ENCODE data around the gene MARVELD3.

The MARVELD3 gene

DNA sequence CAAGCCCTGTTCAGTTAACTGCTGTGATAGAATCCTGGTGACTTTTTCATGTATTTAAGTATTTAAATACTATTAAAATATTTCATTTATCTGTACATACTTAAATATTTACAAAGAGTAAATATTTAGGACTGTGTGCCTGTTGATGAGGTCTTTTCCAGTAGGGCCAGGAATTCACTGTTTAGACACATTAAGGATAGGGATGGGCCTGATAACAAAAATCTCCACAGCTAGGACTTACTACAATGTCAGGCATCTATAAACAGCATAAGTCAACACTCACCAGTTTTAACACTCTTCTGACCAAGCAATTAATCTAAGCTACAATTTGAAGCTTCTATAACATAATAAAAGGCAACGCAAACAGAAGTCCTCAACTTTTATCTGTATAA, 47.6 kb downstream of the MARVELD3 start:
- H3K27me3 ChIP-seq (ENCODE audit: insufficient read depth, low read length), result no peaks in the 10 kb centered on the region
- H3K9ac ChIP-seq (ENCODE audit: low read length), result no peak overlapping the region
- no CpG with 5 or more reads among the region's 1 CpG for WGBS (ENCODE audit: extremely low coverage, insufficient coverage, insufficient read length)
- H4K12ac ChIP-seq (ENCODE audit: low read depth, low read length), result no peak overlapping the region
- H4K8ac ChIP-seq (ENCODE audit: low read depth, low read length), result no peak overlapping the region
- no peak overlapping the region for H2BK12ac ChIP-seq (ENCODE audit: low read length)
- no peaks in the 10 kb centered on the region for H3K4me1 ChIP-seq (ENCODE audit: control insufficient read depth in 1 of 2, insufficient read depth in 2 of 2, low read length in 2 of 2)
- H3K4ac ChIP-seq (ENCODE audit: low read depth, low read length), result no peak overlapping the region
- no peak overlapping the region for H3K27ac ChIP-seq (ENCODE audit: low read depth, low read length)
- no peak overlapping the region for H2BK120ac ChIP-seq (ENCODE audit: insufficient read depth, low read length, poor library complexity)
- no peaks in the 10 kb centered on the region for H3K9me3 ChIP-seq (ENCODE audit: insufficient read depth, low read depth, low read length)
- H3K79me1 ChIP-seq (ENCODE audit: low read length), result no peaks in the 10 kb centered on the region
- no peak overlapping the region for H3K18ac ChIP-seq (ENCODE audit: low read length)
- no peak overlapping the region for H2AK5ac ChIP-seq (ENCODE audit: low read length)
- H3K4me3 ChIP-seq (ENCODE audit: low read depth, low read length), result no peak overlapping the region
- peaks cover 10 to 12% of the 10 kb centered on the region in 2 experiments for H3K36me3 ChIP-seq (ENCODE audit: control insufficient read depth in 1 of 2, insufficient read depth in 2 of 2, low read length in 2 of 2)
- H3K23ac ChIP-seq (ENCODE audit: low read length), result no peak overlapping the region
- H3K14ac ChIP-seq (ENCODE audit: low read length), result no peak overlapping the region
- no peak overlapping the region for H2BK5ac ChIP-seq (ENCODE audit: low read depth, low read length, poor library complexity)
- no peak overlapping the region for H2AFZ ChIP-seq (ENCODE audit: insufficient read depth, low read length, poor library complexity)
- DNase-seq, result no peak
- H3K79me2 ChIP-seq (ENCODE audit: control insufficient read depth, insufficient read depth, low read length, poor library complexity), result no peaks in the 10 kb centered on the region
- H4K91ac ChIP-seq (ENCODE audit: low read depth, low read length), result no peak overlapping the region
- no peak overlapping the region for H3K4me2 ChIP-seq (ENCODE audit: low read length)

DNA sequence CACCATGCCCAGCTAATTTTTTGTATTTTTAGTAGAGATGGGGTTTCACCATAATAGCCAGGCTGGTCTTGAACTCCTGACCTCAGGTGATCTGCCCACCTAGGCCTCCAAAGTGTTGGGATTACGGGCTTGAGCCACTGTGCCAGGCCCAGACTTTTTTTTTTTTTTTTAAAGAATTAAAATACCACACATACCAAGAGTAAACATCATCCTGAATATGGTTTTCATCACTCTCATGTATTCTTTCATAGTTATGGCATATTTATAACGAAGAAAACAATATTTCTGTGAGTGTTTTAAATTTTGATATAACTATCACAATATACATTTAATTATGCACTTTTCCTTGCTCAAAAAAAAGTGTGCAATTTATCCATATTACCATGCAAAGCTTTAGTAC, 48.2 kb downstream of the MARVELD3 start:
- H3K14ac ChIP-seq (ENCODE audit: low read length), result no peak overlapping the region
- H3K4me2 ChIP-seq (ENCODE audit: low read length), result no peak overlapping the region
- no CpG with 5 or more reads among the region's 2 CpGs for WGBS (ENCODE audit: extremely low coverage, insufficient coverage, insufficient read length)
- no peak overlapping the region for H2AFZ ChIP-seq (ENCODE audit: insufficient read depth, low read length, poor library complexity)
- H2BK120ac ChIP-seq (ENCODE audit: insufficient read depth, low read length, poor library complexity), result no peak overlapping the region
- H2AK5ac ChIP-seq (ENCODE audit: low read length), result no peak overlapping the region
- H3K23ac ChIP-seq (ENCODE audit: low read length), result no peak overlapping the region
- H3K79me2 ChIP-seq (ENCODE audit: control insufficient read depth, insufficient read depth, low read length, poor library complexity), result no peaks in the 10 kb centered on the region
- H4K8ac ChIP-seq (ENCODE audit: low read depth, low read length), result no peak overlapping the region
- no peak overlapping the region for H3K4ac ChIP-seq (ENCODE audit: low read depth, low read length)
- H3K4me1 ChIP-seq (ENCODE audit: control insufficient read depth in 1 of 2, insufficient read depth in 2 of 2, low read length in 2 of 2), result no peaks in the 10 kb centered on the region
- no peak overlapping the region for H3K18ac ChIP-seq (ENCODE audit: low read length)
- H3K27me3 ChIP-seq (ENCODE audit: insufficient read depth, low read length), result no peaks in the 10 kb centered on the region
- H3K79me1 ChIP-seq (ENCODE audit: low read length), result no peaks in the 10 kb centered on the region
- H2BK5ac ChIP-seq (ENCODE audit: low read depth, low read length, poor library complexity), result no peak overlapping the region
- no peak overlapping the region for H4K12ac ChIP-seq (ENCODE audit: low read depth, low read length)
- DNase-seq, result no peak
- H3K27ac ChIP-seq (ENCODE audit: low read depth, low read length), result no peak overlapping the region
- H2BK12ac ChIP-seq (ENCODE audit: low read length), result no peak overlapping the region
- no peak overlapping the region for H4K91ac ChIP-seq (ENCODE audit: low read depth, low read length)
- no peak overlapping the region for H3K9ac ChIP-seq (ENCODE audit: low read length)
- no peaks in the 10 kb centered on the region for H3K9me3 ChIP-seq (ENCODE audit: insufficient read depth, low read depth, low read length)
- H3K36me3 ChIP-seq (ENCODE audit: control insufficient read depth in 1 of 2, insufficient read depth in 2 of 2, low read length in 2 of 2), result peaks cover 10 to 12% of the 10 kb centered on the region in 2 experiments
- no peak overlapping the region for H3K4me3 ChIP-seq (ENCODE audit: low read depth, low read length)

DNA sequence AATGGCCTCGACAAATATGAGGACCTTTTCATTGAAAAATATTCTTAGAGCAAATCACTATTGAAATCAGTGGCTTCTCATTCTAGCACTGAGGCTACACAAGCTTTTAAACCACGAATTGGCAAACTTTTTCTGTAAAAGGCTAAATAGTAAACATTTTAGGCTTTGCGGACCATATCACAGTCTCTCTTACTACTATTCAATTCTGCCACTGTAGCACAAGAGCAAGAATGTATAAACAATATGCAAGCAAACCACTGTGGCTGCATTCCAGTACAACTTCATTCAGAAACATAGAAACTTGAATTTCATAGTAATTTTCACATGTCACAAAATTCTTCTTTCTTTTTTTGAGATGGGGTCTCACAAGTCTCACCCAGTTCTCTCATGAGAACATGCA, 49.4 kb downstream of the MARVELD3 start:
- no peak for DNase-seq
- Histone ChIP-seq H3K4me1 (ENCODE audit: control insufficient read depth in 1 of 2, insufficient read depth in 2 of 2, low read length in 2 of 2) (no peaks in the 10 kb centered on the region), H3K4me2 (ENCODE audit: low read length) (no peak overlapping the region), H3K23ac (ENCODE audit: low read length) (no peak overlapping the region), H2AK5ac (ENCODE audit: low read length) (no peak overlapping the region), H2BK12ac (ENCODE audit: low read length) (no peak overlapping the region), H3K9ac (ENCODE audit: low read length) (no peak overlapping the region), H4K8ac (ENCODE audit: low read depth, low read length) (no peak overlapping the region), H2BK120ac (ENCODE audit: insufficient read depth, low read length, poor library complexity) (no peak overlapping the region), H3K4me3 (ENCODE audit: low read depth, low read length) (no peak overlapping the region), H3K18ac (ENCODE audit: low read length) (no peak overlapping the region), H3K79me1 (ENCODE audit: low read length) (no peaks in the 10 kb centered on the region), H4K91ac (ENCODE audit: low read depth, low read length) (no peak overlapping the region), H3K4ac (ENCODE audit: low read depth, low read length) (no peak overlapping the region), H3K79me2 (ENCODE audit: control insufficient read depth, insufficient read depth, low read length, poor library complexity) (no peaks in the 10 kb centered on the region), H3K27ac (ENCODE audit: low read depth, low read length) (no peak overlapping the region), H2BK5ac (ENCODE audit: low read depth, low read length, poor library complexity) (no peak overlapping the region), H3K14ac (ENCODE audit: low read length) (no peak overlapping the region), H3K36me3 (ENCODE audit: control insufficient read depth in 1 of 2, insufficient read depth in 2 of 2, low read length in 2 of 2) (peaks cover 8 to 12% of the 10 kb centered on the region in 2 experiments), H3K9me3 (ENCODE audit: insufficient read depth, low read depth, low read length) (no peaks in the 10 kb centered on the region), H3K27me3 (ENCODE audit: insufficient read depth, low read length) (no peaks in the 10 kb centered on the region), H2AFZ (ENCODE audit: insufficient read depth, low read length, poor library complexity) (no peak overlapping the region), H4K12ac (ENCODE audit: low read depth, low read length) (no peak overlapping the region)
- no CpG with 5 or more reads among the region's 3 CpGs for WGBS (ENCODE audit: extremely low coverage, insufficient coverage, insufficient read length)

DNA sequence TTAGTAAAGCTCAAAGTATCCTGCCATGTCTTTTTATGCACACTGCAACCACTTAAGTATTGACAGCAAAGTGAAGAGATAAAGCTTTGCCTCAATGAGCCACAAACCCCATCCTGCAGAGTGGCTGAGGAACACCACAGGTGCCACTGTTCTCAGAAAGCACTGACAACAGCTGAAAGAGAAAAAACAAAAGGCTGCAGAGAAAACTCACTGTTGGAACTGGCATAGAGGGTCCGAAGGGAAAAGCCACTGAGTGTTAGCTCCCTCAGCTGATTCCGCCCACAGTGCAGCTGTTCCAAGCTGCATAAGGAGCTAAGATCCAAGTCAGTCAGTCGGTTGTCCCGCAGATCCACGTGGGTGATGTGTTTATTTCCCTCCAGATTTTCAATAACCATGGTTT, 50.3 kb downstream of the MARVELD3 start:
- Histone ChIP-seq H3K27me3 (ENCODE audit: insufficient read depth, low read length) (no peaks in the 10 kb centered on the region), H3K36me3 (ENCODE audit: control insufficient read depth in 1 of 2, insufficient read depth in 2 of 2, low read length in 2 of 2) (peaks cover 8 to 11% of the 10 kb centered on the region in 2 experiments), H3K18ac (ENCODE audit: low read length) (no peak overlapping the region), H3K14ac (ENCODE audit: low read length) (no peak overlapping the region), H3K9ac (ENCODE audit: low read length) (no peak overlapping the region), H3K4me3 (ENCODE audit: low read depth, low read length) (no peak overlapping the region), H3K4me2 (ENCODE audit: low read length) (no peak overlapping the region), H2BK5ac (ENCODE audit: low read depth, low read length, poor library complexity) (no peak overlapping the region), H3K9me3 (ENCODE audit: insufficient read depth, low read depth, low read length) (no peaks in the 10 kb centered on the region), H3K79me2 (ENCODE audit: control insufficient read depth, insufficient read depth, low read length, poor library complexity) (no peaks in the 10 kb centered on the region), H3K23ac (ENCODE audit: low read length) (no peak overlapping the region), H3K4ac (ENCODE audit: low read depth, low read length) (no peak overlapping the region), H3K4me1 (ENCODE audit: control insufficient read depth in 1 of 2, insufficient read depth in 2 of 2, low read length in 2 of 2) (no peaks in the 10 kb centered on the region), H2BK120ac (ENCODE audit: insufficient read depth, low read length, poor library complexity) (no peak overlapping the region), H2AFZ (ENCODE audit: insufficient read depth, low read length, poor library complexity) (no peak overlapping the region), H4K8ac (ENCODE audit: low read depth, low read length) (no peak overlapping the region), H2AK5ac (ENCODE audit: low read length) (no peak overlapping the region), H3K27ac (ENCODE audit: low read depth, low read length) (no peak overlapping the region), H3K79me1 (ENCODE audit: low read length) (no peaks in the 10 kb centered on the region), H2BK12ac (ENCODE audit: low read length) (no peak overlapping the region), H4K91ac (ENCODE audit: low read depth, low read length) (no peak overlapping the region), H4K12ac (ENCODE audit: low read depth, low read length) (no peak overlapping the region)
- no CpG with 5 or more reads among the region's 5 CpGs for WGBS (ENCODE audit: extremely low coverage, insufficient coverage, insufficient read length)
- no peak for DNase-seq
